H1 (cell line): ENCODE data around the gene CDNF.

Source experiments
- CTCF ChIP-seq, 3 experiments: IDR thresholded peaks; 1 replicate in 2 of 3; 2 replicates in 1 of 3; pipeline versions ENCODE4 v1.5.1 to v1.6.1; 2011; ENCODE audit warnings: low read length in 3 of 3, mild to moderate bottlenecking in 3 of 3, inconsistent platforms in 2 of 3, low read depth in 1 of 3, moderate library complexity in 1 of 3; ENCODE audit not compliant: insufficient read depth in 1 of 3; ENCODE audit errors: control extremely low read depth in 1 of 3
- SIN3A ChIP-seq, 2 experiments: IDR thresholded peaks in 1 of 2; conservative IDR thresholded peaks in 1 of 2; 2 replicates each; pipeline ENCODE4 v1.6.1; 2011 to 2012; ENCODE audit warnings: low read length in 2 of 2, improper control_type of control experiment in 1 of 2, low read depth in 1 of 2, mild to moderate bottlenecking in 1 of 2
- YY1 ChIP-seq: IDR thresholded peaks from 2 replicates; pipeline ENCODE4 v1.6.1; 2011; ENCODE audit warnings: low read depth, mild to moderate bottlenecking, low read length

- TF ChIP-seq CTCF (IDR thresholded peaks at IDR 0.05; ENCODE audit: control extremely low read depth in 1 of 3, insufficient read depth in 1 of 3, low read depth in 1 of 3, low read length in 3 of 3) (no peak), YY1 (no peak), SIN3A (conservative IDR thresholded peaks at IDR 0.05 in 1 of 2, IDR thresholded peaks at IDR 0.05 in 1 of 2; ENCODE audit: low read depth in 1 of 2, low read length in 2 of 2) (no peak)
Observed at GRCh38 chr10:14770927-14771326, 66.9 kb downstream of the CDNF start.
